H1 (cell line): ENCODE results near the gene MORF4L1. TPM values are rescaled to one million over a fixed set of nuclear protein-coding genes. Genes with fewer than 3 reads are reported as not detected.
A peak's percentile ranks its signal among the peaks of the same experiment; 100 is the strongest.

Experiments used
- CTCF ChIA-PET: fragments of 300-600 bp; sonication (Branson Sonifier 250); formaldehyde crosslinking; loops from one replicate; lab custom pipeline; 2021; ENCODE audit not compliant: partially characterized antibody; lab: Charles Lee
- POLR2A ChIA-PET: fragments of 300-600 bp; sonication (Branson Sonifier 250); formaldehyde crosslinking; loops from one replicate; lab custom pipeline; 2021; ENCODE audit warnings: inconsistent platforms; ENCODE audit not compliant: partially characterized antibody; lab: Charles Lee
- DNase-seq, 2 experiments: peaks; one replicate each; pipeline versions ENCODE4 v3.0.0 to v3.0.0-alpha.2; 2010 to 2022; ENCODE audit warnings: low spot score in 2 of 2, low read depth in 1 of 2, mixed read lengths in 1 of 2
- FAIRE-seq: peaks from 2 replicates; lab custom pipeline; 2011; peaks lifted over from hg19 to GRCh38; lab: Jason Lieb, UNC
- H2AFZ ChIP-seq: 2 replicates; pipeline ENCODE4 v1.8.1; 2012; ENCODE audit warnings: low read length, inconsistent platforms
- H2AK5ac ChIP-seq: 2 replicates; pipeline ENCODE4 v1.6.1; 2013; ENCODE audit warnings: low read depth, low read length
- H2BK120ac ChIP-seq: replicated peaks from 2 replicates; pipeline ENCODE3; 2013; ENCODE audit warnings: low read depth, low read length, inconsistent platforms
- H2BK12ac ChIP-seq: 2 replicates; pipeline ENCODE4 v1.6.1; 2013; ENCODE audit warnings: low read depth, low read length
- H2BK15ac ChIP-seq: 2 replicates; pipeline ENCODE4 v1.6.1; 2013; ENCODE audit warnings: low read length
- H2BK20ac ChIP-seq: 2 replicates; pipeline ENCODE4 v1.6.1; 2013; ENCODE audit warnings: low read length
- H2BK5ac ChIP-seq: 2 replicates; pipeline ENCODE4 v1.6.1; 2013; ENCODE audit warnings: low read depth, low read length
- H3K14ac ChIP-seq: 2 replicates; pipeline ENCODE4 v1.6.1; 2013; ENCODE audit warnings: inconsistent platforms; ENCODE audit not compliant: insufficient read length
- H3K18ac ChIP-seq: 2 replicates; pipeline ENCODE4 v1.6.1; 2013; ENCODE audit warnings: low read length; ENCODE audit errors: extremely low read depth
- H3K23ac ChIP-seq: 2 replicates; pipeline ENCODE4 v1.6.1; 2013; ENCODE audit warnings: inconsistent platforms; ENCODE audit not compliant: insufficient read length
- H3K23me2 ChIP-seq: 2 replicates; pipeline ENCODE4 v1.6.1; 2013; ENCODE audit warnings: low read depth, low read length
- H3K27ac ChIP-seq: 2 replicates; pipeline ENCODE4 v1.6.1; 2011; ENCODE audit warnings: low read depth, low read length, inconsistent platforms
- H3K27me3 ChIP-seq, 4 experiments: replicated peaks in 1 of 4; 1 replicate in 1 of 4; 2 replicates in 3 of 4; pipeline versions ENCODE4 v1.6.1 to v1.8.1; 2011 to 2013; ENCODE audit warnings: low read length in 3 of 4, mild to moderate bottlenecking in 3 of 4, inconsistent platforms in 2 of 4, mixed read lengths in 2 of 4, moderate library complexity in 1 of 4; ENCODE audit not compliant: control insufficient read depth in 3 of 4, insufficient read depth in 3 of 4; ENCODE audit errors: extremely low read depth in 1 of 4
- H3K36me3 ChIP-seq, 4 experiments: 2 replicates each; pipeline versions ENCODE4 v1.6.1 to v1.8.1; 2011 to 2013; ENCODE audit warnings: mild to moderate bottlenecking in 4 of 4, low read length in 3 of 4, moderate library complexity in 2 of 4, control low read depth in 1 of 4, inconsistent platforms in 1 of 4; ENCODE audit not compliant: insufficient read depth in 4 of 4, control insufficient read depth in 2 of 4
- H3K4ac ChIP-seq: replicated peaks from 2 replicates; pipeline ENCODE3; 2013; ENCODE audit warnings: low read length, low read depth, mixed read lengths, inconsistent platforms; ENCODE audit not compliant: insufficient read length
- H3K4me1 ChIP-seq, 4 experiments: replicated peaks in 1 of 4; 1 replicate in 1 of 4; 2 replicates in 3 of 4; pipeline versions ENCODE4 v1.6.1 to v1.8.1; 2011 to 2013; ENCODE audit warnings: low read length in 3 of 4, inconsistent platforms in 2 of 4, mixed read lengths in 1 of 4; ENCODE audit not compliant: insufficient read depth in 4 of 4, control insufficient read depth in 3 of 4
- H3K4me2 ChIP-seq, 2 experiments: 2 replicates each; pipeline versions ENCODE4 v1.6.1 to v1.8.1; 2011 to 2013; ENCODE audit warnings: low read depth in 2 of 2, low read length in 2 of 2, control low read depth in 1 of 2, inconsistent platforms in 1 of 2, mild to moderate bottlenecking in 1 of 2; ENCODE audit not compliant: insufficient read depth in 1 of 2
- H3K4me3 ChIP-seq, 4 experiments: fragments of 200-600, 300-600 bp in 1 of 4; sonication (generic), shearing (Covaris generic), sonication (Bioruptor Twin) in 1 of 4; 2 replicates each; pipeline versions ENCODE4 v1.5.1 to v1.8.1; 2011 to 2016; ENCODE audit warnings: low read length in 4 of 4, low read depth in 3 of 4, control low read depth in 2 of 4, inconsistent platforms in 2 of 4, mild to moderate bottlenecking in 2 of 4, mixed read lengths in 1 of 4, moderate library complexity in 1 of 4; ENCODE audit not compliant: insufficient read depth in 2 of 4; ENCODE audit errors: extremely low read depth in 1 of 4
- H3K56ac ChIP-seq: replicated peaks from 2 replicates; pipeline ENCODE3; 2013; ENCODE audit warnings: low read depth, mild to moderate bottlenecking, mixed read lengths, low read length, inconsistent platforms; ENCODE audit not compliant: insufficient read length
- H3K79me1 ChIP-seq: 2 replicates; pipeline ENCODE4 v1.6.1; 2013; ENCODE audit warnings: low read depth, low read length, control low read depth
- H3K79me2 ChIP-seq, 2 experiments: 2 replicates each; pipeline versions ENCODE4 v1.6.1 to v1.8.1; 2012 to 2013; ENCODE audit warnings: low read length in 2 of 2, mild to moderate bottlenecking in 2 of 2, inconsistent platforms in 1 of 2; ENCODE audit not compliant: insufficient read depth in 2 of 2, control insufficient read depth in 1 of 2
- H3K9ac ChIP-seq, 4 experiments: replicated peaks in 1 of 4; 1 replicate in 1 of 4; 2 replicates in 3 of 4; pipeline versions ENCODE4 v1.6.1 to v1.8.1; 2011 to 2013; ENCODE audit warnings: low read depth in 3 of 4, low read length in 3 of 4, control low read depth in 2 of 4, mild to moderate bottlenecking in 2 of 4, moderate library complexity in 2 of 4, inconsistent platforms in 1 of 4; ENCODE audit errors: extremely low read depth in 1 of 4
- H3K9me3 ChIP-seq, 2 experiments: 2 replicates each; pipeline versions ENCODE4 v1.6.1 to v1.8.1; 2012 to 2013; ENCODE audit warnings: mild to moderate bottlenecking in 2 of 2, moderate library complexity in 2 of 2, control low read depth in 1 of 2, inconsistent platforms in 1 of 2, low read depth in 1 of 2, low read length in 1 of 2, mixed read lengths in 1 of 2; ENCODE audit not compliant: insufficient read depth in 2 of 2
- H4K20me1 ChIP-seq, 2 experiments: replicated peaks in 1 of 2; 2 replicates each; pipeline versions ENCODE3 to v1.8.1; 2011 to 2013; ENCODE audit warnings: inconsistent platforms in 2 of 2, low read length in 2 of 2, mild to moderate bottlenecking in 1 of 2; ENCODE audit not compliant: insufficient read depth in 2 of 2, control insufficient read depth in 1 of 2
- H4K5ac ChIP-seq: 2 replicates; pipeline ENCODE4 v1.6.1; 2013; ENCODE audit warnings: low read length, low read depth, mixed read lengths, inconsistent platforms; ENCODE audit not compliant: insufficient read length
- H4K8ac ChIP-seq: 2 replicates; pipeline ENCODE4 v1.8.0; 2013; ENCODE audit warnings: mild to moderate bottlenecking, moderate library complexity, low read length, inconsistent platforms; ENCODE audit not compliant: insufficient read depth; ENCODE audit errors: extremely low read depth
- H4K91ac ChIP-seq: replicated peaks from 2 replicates; pipeline ENCODE3; 2013; ENCODE audit warnings: low read length, mixed read lengths, inconsistent platforms; ENCODE audit not compliant: insufficient read length
- BACH1 ChIP-seq: IDR thresholded peaks from 2 replicates; pipeline ENCODE4 v1.6.1; 2012; ENCODE audit warnings: low read length, improper control_type of control experiment
- CBX5 ChIP-seq: fragments of 300-800, 300-1000 bp; sonication (generic); IDR thresholded peaks from 2 replicates; pipeline ENCODE4 v1.7.1; 2016; ENCODE audit warnings: antibody characterized with exemption, low read length, low read depth
- CEBPB ChIP-seq: IDR thresholded peaks from 2 replicates; pipeline ENCODE4 v1.6.1; 2012; ENCODE audit warnings: low read depth, low read length
- CHD2 ChIP-seq: IDR thresholded peaks from 2 replicates; pipeline ENCODE4 v1.6.1; 2012; ENCODE audit warnings: low read length, improper control_type of control experiment
- CTBP2 ChIP-seq: IDR thresholded peaks from 2 replicates; pipeline ENCODE4 v1.7.0; 2011; ENCODE audit warnings: borderline replicate concordance, mild to moderate bottlenecking, moderate library complexity, mixed read lengths, low read length; ENCODE audit not compliant: insufficient read depth, insufficient read length
- EGR1 ChIP-seq: IDR thresholded peaks from 2 replicates; pipeline ENCODE4 v1.6.1; 2011; ENCODE audit warnings: low read depth, low read length, borderline replicate concordance
- POLR2A ChIP-seq, 2 experiments: IDR thresholded peaks; 1 replicate in 1 of 2; 2 replicates in 1 of 2; pipeline ENCODE4 v1.6.1; 2011; ENCODE audit warnings: low read depth in 2 of 2, low read length in 2 of 2, mild to moderate bottlenecking in 2 of 2; ENCODE audit errors: control extremely low read depth in 1 of 2
- RXRA ChIP-seq: IDR thresholded peaks from 2 replicates; pipeline ENCODE4 v1.6.1; 2011; ENCODE audit warnings: low read depth, mild to moderate bottlenecking, low read length, moderate library complexity; ENCODE audit not compliant: insufficient read depth
- TEAD4 ChIP-seq: IDR thresholded peaks from 2 replicates; pipeline ENCODE4 v1.6.1; 2012; ENCODE audit warnings: low read depth, low read length, inconsistent platforms, mixed read lengths
- WGBS, 2 experiments: shearing (Covaris generic) in 1 of 2; methylation state at CpG; one replicate each; pipeline versions ENCODE4 v1.1.6 to v1.1.7; 2013 to 2015; ENCODE audit warnings: low lambda C conversion rate in 2 of 2, mixed read lengths in 2 of 2, inconsistent platforms in 1 of 2, low coverage in 1 of 2, missing lambda C conversion rate in 1 of 2; ENCODE audit not compliant: insufficient replicate concordance in 2 of 2, insufficient coverage in 1 of 2, insufficient read length in 1 of 2; ENCODE audit errors: extremely low coverage in 1 of 2, missing lambda C conversion rate in 1 of 2; 5-methylcytosine and 5-hydroxymethylcytosine counted together
- polyA plus RNA-seq, 7 experiments: library from polyadenylated mRNA; depleted of rRNA in 3 of 7; stranded (reverse) in 5 of 7; unstranded in 2 of 7; fragments of >200 nt in 5 of 7; fragments of 200-250 nt in 2 of 7; gene quantifications; 1 replicate in 5 of 7; 2 replicates in 1 of 7; 4 replicates in 1 of 7; pipeline versions ENCODE4 v1.2.1 to v1.2.3, GENCODE V29; 2011 to 2013; ENCODE audit warnings: missing spikeins in 2 of 7, mixed read lengths in 2 of 7
- total RNA-seq: library from RNA; stranded (reverse); fragmentation: NEBNext Ultra II Directional; extraction: Animal tissue kit (Norgen Biotek cat#: 25700); gene quantifications from 2 replicates; pipeline ENCODE4 v1.2.1, GENCODE V29; 2021
- TF ChIP-seq, protein P1 (sequence below): IDR thresholded peaks from 2 replicates; pipeline ENCODE4 v1.6.1; 2011; ENCODE audit warnings: low read depth, mild to moderate bottlenecking, low read length; ENCODE audit not compliant: insufficient read depth

MORF4L1 gene
- total and polyA plus RNA-seq, 2 of the 8 experiments (the other 6 are each of a cell fraction or from before 2014, with no cell fraction given): 260 to 533 TPM

DNA sequence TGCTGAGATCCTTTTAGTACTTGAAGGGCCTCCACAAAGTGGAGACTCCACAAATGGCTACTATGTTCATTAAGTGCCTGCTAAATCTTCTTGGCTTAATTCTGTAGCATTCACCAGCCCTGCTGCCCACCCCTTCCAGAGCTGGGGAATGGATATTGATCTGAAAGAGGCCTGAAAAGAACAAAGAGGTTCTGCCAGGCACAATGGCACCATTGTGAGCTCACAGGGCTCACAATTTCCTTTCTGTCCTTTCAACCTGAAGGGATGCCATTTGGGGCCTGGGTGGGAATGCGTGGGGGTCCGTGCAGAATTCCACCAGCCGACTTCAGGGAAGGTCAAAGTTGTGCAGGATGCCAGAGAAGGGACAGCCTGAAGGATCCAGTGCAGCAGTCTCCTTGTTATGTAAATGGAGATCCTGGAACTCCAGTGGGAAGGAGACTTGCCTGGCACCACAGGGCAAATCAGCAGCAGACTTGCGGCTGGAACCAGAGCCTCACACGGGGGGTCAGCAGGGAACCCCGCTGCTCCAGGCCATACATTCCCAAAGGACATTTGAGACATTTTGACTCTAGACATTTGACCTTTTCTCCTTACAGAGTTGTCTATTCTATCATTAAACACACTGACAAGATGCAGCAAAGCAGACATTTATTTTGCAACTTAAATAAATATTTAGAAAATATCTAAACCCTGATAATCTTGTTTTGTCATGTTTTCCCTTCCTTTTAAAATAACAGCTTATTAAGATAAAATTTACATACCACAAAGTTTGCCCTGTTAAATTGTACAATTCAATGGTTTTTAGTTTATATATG, 21.5 kb upstream of the MORF4L1 start:
- no peaks in the 10 kb centered on the region for H3K79me1 ChIP-seq
- H2BK20ac ChIP-seq: no peak overlapping the region
- peak overlapping the region in 1 of 2 experiments; percentile 20; a peak in 2 of 4 replicates for H3K4me2 ChIP-seq
- no peak overlapping the region for H4K5ac ChIP-seq
- H2BK12ac ChIP-seq: peak overlapping the region; percentile 39; the same call in 1 of the 2 replicates
- H3K79me2 ChIP-seq: no peaks in the 10 kb centered on the region
- DNase-seq (no peak), FAIRE-seq (no peak)
- WGBS, 2 experiments: 35% methylated on average over 6 of the region's 6 CpGs; no CpG with 5 or more reads in 1 of the 2 experiments
- H3K4ac ChIP-seq: no peak overlapping the region
- no peak overlapping the region for H3K14ac ChIP-seq
- H3K4me3 ChIP-seq: no peak overlapping the region
- ChIA-PET CTCF (interaction anchor here (0.7 to 1.6 kb wide), 4 partner anchors 9 to 1221 kb away, joined by 3 to 8 read pairs (median 6); no protein-coding TSS in a partner anchor), POLR2A (interaction anchor here (1.2 to 2.8 kb wide), 2 partner anchors 12 to 22 kb away, joined by 4 to 13 read pairs; partner anchors contain the start of gene MORF4L1)
- no peak overlapping the region for H4K91ac ChIP-seq
- H3K23me2 ChIP-seq: no peaks in the 10 kb centered on the region
- no peak overlapping the region for H2BK5ac ChIP-seq
- H2BK120ac ChIP-seq: no peak overlapping the region
- no peak overlapping the region for H3K23ac ChIP-seq
- H2AFZ ChIP-seq: no peak overlapping the region
- H2BK15ac ChIP-seq: no peak overlapping the region
- no peak overlapping the region for H2AK5ac ChIP-seq
- H4K8ac ChIP-seq: no peak overlapping the region
- H3K36me3 ChIP-seq: no peaks in the 10 kb centered on the region
- no peak overlapping the region for H3K27ac ChIP-seq
- H3K4me1 ChIP-seq: peaks cover 3 to 8% (median 5%) of the 10 kb centered on the region in 4 experiments
- H3K56ac ChIP-seq: no peak overlapping the region
- H3K27me3 ChIP-seq: no peaks in the 10 kb centered on the region
- H3K9me3 ChIP-seq: no peaks in the 10 kb centered on the region
- no peak overlapping the region for H3K9ac ChIP-seq
- no peak overlapping the region for H3K18ac ChIP-seq
- no peaks in the 10 kb centered on the region for H4K20me1 ChIP-seq
- TF ChIP-seq CEBPB (no peak), CTBP2 (peak; percentile 29), EGR1 (no peak), RXRA (no peak), TEAD4 (no peak), CHD2 (no peak), CBX5 (no peak), POLR2A (IDR thresholded peaks at IDR 0.05; ENCODE audit: control extremely low read depth in 1 of 2, low read depth in 2 of 2, low read length in 2 of 2) (no peak), BACH1 (peak; percentile 13; the same call in 1 of the 2 replicates)
- TF ChIP-seq, protein P1, sequence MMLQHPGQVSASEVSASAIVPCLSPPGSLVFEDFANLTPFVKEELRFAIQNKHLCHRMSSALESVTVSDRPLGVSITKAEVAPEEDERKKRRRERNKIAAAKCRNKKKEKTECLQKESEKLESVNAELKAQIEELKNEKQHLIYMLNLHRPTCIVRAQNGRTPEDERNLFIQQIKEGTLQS: no peak
